K562 (cell line): ENCODE measurements around the gene PHACTR3.

Experiments
- HDGF ChIP-seq: fragments of 450-650 bp; IDR thresholded peaks from 2 replicates; pipeline ENCODE4 v1.6.1; 2016
- KDM5B ChIP-seq: fragments of 200-600 bp; sonication (generic); IDR thresholded peaks from 2 replicates; pipeline ENCODE4 v1.6.1; 2012; ENCODE audit warnings: low read depth, mild to moderate bottlenecking, moderate library complexity, low read length, control low read depth, inconsistent platforms; ENCODE audit not compliant: insufficient replicate concordance
- RAD51 ChIP-seq: fragments of 450-650 bp; IDR thresholded peaks from 2 replicates; pipeline ENCODE4 v1.7.1; 2016; ENCODE audit warnings: low read depth, mild to moderate bottlenecking, borderline replicate concordance
- RERE ChIP-seq: sonication (generic); formaldehyde crosslinking; IDR thresholded peaks from 2 replicates; pipeline ENCODE4 v1.8.0; 2023; ENCODE audit warnings: missing genetic modification reagents, mild to moderate bottlenecking, borderline replicate concordance
- TAF1 ChIP-seq: IDR thresholded peaks from 2 replicates; pipeline ENCODE4 v1.6.1; 2011; ENCODE audit warnings: mild to moderate bottlenecking, low read length, moderate library complexity; ENCODE audit not compliant: insufficient read depth, control insufficient read depth, severe bottlenecking; ENCODE audit errors: extremely low read depth
- TF ChIP-seq, protein P1 (sequence below), 3 experiments: IDR thresholded peaks in 2 of 3; conservative IDR thresholded peaks in 1 of 3; 2 replicates each; pipeline ENCODE4 v1.5.1; 2011 to 2012; ENCODE audit warnings: low read length in 3 of 3, mild to moderate bottlenecking in 3 of 3, control low read depth in 2 of 3, improper control_type of control experiment in 1 of 3, inconsistent platforms in 1 of 3, low read depth in 1 of 3, mixed read lengths in 1 of 3, moderate library complexity in 1 of 3; ENCODE audit not compliant: insufficient read depth in 2 of 3

- TF ChIP-seq KDM5B = no peak
- no peak for TF ChIP-seq RERE (CRISPR knock-in tag)
- TF ChIP-seq TAF1 = no peak
- TF ChIP-seq RAD51 = no peak
- TF ChIP-seq, protein P1, sequence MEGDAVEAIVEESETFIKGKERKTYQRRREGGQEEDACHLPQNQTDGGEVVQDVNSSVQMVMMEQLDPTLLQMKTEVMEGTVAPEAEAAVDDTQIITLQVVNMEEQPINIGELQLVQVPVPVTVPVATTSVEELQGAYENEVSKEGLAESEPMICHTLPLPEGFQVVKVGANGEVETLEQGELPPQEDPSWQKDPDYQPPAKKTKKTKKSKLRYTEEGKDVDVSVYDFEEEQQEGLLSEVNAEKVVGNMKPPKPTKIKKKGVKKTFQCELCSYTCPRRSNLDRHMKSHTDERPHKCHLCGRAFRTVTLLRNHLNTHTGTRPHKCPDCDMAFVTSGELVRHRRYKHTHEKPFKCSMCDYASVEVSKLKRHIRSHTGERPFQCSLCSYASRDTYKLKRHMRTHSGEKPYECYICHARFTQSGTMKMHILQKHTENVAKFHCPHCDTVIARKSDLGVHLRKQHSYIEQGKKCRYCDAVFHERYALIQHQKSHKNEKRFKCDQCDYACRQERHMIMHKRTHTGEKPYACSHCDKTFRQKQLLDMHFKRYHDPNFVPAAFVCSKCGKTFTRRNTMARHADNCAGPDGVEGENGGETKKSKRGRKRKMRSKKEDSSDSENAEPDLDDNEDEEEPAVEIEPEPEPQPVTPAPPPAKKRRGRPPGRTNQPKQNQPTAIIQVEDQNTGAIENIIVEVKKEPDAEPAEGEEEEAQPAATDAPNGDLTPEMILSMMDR (IDR thresholded peaks at IDR 0.05 in 2 of 3, conservative IDR thresholded peaks at IDR 0.05 in 1 of 3; ENCODE audit: insufficient read depth in 2 of 3, low read depth in 1 of 3, low read length in 3 of 3) = no peak
- no peak for TF ChIP-seq HDGF
Measured at GRCh38 chr20:59792300-59792699, 188.0 kb downstream of the PHACTR3 start.
